SIG-M5 (cell line): Measurements from ENCODE around the gene DEPDC7.
"Not testable (repeated sequence)": the region's sequence is repeated elsewhere in the genome, so short reads cannot be mapped to it uniquely, and the experiment has no call there.

Experiments used
- DNase-seq: peaks from one replicate; lab custom pipeline; 2025; lab: John Stamatoyannopoulos, UW

DEPDC7 gene

DNA sequence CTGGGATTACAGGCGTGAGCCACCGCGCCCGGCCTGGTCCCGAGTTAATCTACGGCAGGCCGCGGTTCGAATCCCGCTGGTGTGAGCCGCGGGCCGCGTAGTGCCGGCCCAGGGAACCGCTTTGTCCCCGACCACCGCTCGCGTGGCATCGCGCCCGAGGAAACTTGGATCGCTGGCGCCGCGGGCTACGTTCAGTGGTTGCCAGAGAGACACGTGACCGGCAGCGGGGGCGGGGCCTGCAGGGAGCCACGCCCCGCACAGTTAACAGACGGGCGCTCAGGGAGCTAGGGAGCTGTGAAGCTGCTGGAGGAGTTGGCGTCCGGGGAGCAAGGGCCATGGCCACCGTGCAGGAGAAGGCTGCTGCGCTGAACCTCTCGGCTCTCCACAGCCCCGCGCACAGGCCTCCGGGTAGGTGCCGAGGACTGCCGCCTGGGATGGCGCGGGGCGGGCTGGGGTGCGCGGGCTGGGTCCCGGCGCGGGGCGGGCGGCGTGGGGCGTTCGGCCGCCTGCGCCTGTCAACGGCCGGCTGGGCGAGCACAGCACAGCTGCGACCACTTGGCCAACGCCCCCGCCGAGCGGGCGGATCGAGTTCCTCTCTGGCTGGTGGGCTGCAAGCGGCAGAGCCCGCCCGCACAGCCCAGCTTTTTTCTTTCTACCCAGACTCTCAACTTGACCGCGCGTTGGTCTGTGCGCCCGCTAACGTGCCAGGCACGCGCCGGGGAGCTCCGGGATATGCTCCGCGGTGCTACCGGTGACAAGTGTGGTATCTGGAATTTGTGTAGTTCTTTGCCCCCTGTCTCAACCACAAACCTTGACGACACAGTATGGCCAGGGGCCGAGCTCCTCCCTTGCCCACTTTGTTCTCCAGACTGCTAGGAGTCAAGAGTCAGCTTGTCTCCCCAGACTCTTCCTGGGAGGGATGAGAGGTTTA lies at the start of gene DEPDC7:
DEPDC7 (plus strand) TSS at position 258 of the 931 bp plus-strand sequence; CDS start at position 336, 78 bp downstream.
- DNase-seq: no peak

DNA sequence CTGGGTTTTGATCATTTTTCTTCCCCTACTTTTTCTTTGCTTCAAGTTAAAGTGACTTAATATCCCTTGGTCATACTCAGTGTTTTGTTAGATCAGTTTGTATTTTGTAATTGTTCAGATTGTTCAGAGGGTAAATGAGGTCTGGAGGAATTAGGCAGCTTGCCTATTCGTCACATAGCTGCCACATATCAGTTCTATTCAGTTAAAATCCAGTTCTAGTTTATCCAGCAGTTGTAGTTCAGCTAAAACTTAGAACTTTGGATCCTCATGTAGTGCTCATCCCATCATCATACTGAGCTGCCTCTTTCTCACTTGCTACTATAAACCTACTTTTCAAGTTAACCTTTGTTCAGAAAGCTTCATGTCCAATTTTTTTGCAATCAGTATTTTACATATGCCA lies 47.1 kb upstream of the DEPDC7 start:
- no peak for DNase-seq

DNA sequence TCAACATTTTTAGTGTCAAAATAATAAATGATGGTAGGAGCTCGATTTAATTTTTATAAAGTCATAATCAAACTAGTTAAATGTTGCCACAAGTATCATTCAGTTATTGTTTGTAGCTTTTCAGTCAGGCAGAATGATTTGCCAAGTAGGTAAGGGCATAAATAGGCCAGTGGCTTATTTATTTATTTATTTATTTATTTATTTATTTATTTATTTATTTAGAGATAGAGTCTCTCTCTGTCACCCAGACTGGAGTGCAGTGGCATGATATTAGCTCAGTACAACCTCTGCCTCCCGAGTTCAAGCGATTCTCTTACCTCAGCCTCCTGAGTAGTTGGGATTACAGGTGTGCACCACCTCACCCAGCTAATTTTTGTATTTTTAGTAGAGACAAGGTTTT lies 43.4 kb upstream of the DEPDC7 start:
- not testable (repeated sequence) for DNase-seq

DNA sequence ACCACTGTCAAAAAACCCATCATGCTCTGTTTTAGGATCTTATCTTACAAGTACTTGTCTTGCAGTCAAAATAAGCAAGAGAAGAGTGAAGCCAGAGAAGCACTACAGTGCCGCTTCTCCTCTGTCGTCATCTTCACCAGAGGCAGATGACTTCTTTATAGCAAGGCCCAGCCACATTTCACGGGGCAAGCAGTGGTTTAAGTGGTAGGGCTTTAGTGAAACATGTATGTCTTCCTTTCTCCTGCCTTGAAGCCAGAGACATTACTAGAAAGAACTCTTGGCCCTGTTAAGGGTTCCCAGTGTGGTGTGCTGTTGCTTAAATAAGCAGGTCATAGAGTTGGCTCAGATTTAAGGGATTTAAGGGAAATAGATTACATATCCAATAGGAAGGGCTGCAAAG lies 42.9 kb upstream of the DEPDC7 start:
- no peak for DNase-seq

DNA sequence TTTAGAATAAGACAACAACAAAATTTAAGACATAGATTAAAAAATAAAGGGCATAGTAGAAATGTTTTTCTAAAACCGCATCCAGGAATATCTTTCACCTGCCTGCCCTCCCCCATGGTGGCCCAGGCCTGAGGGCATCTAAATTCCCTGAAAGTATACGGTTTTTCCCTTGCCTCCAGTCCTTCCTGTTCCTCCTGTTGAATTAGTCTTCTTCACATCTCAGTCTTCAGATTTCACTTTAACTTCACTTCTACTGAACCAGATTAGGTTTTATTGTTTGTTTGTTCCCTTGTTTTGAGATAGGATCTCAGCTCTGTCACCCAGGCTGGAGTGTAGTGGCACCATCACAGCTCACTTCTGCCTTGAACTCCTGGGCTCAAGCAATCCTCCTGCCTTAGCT lies 33.1 kb upstream of the DEPDC7 start:
- no peak for DNase-seq

DNA sequence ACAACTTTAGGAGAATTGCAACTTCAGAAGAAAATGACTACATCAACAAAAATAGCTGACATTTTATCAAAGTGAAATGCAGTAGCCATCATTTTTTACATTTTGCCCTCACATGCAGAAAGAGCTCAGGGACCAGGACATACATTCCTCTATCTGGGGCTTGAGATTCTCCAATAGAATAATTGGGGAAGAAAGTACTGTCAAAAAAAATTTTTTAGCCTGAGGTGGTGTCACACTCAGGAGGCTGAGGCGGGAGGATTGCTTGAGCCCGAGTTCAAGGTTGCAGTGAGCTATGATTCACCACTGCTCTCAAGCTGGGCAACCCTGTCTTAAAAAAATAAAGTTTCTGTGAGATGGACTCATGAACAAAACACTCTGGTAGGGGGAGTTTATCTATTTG lies 32.2 kb upstream of the DEPDC7 start:
- no peak for DNase-seq

DNA sequence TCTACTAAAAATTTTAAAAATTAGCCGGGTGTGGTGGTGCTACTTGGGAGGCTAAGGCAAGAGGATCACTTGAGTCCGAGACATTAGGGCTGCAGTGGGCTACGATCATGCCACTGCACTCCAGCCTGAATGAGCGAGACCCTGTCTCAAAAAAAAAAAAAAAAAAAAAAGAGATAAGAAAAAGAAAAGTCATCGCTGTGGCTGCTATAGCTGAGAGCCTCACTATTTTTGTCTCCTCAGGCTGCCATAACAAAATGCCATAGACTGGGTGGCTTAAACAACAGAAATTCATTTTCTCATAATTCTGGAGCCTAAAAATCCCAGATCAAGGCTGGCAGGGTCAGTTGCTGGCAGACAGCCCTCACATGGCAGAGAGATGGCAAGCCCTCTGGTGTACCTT lies 30.1 kb upstream of the DEPDC7 start:
- no peak for DNase-seq

DNA sequence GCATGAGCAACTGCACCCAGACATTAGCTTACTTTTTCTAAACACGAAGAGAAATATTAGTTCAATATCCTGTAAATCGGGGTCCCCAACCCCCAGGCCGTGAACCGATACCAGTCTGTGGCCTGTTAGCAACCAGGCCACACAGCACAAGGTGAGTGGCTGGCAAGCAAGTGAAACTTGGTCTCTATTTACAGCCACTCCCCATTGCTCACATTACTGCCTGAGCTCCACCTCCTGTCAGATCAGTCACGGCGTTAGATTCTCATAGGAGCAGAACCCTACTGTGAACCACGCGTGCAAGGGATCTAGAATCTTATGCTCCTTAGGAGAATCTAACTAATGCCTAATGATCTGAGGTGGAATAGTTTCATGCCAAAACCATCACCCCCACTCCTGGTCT lies 27.8 kb upstream of the DEPDC7 start:
- no peak for DNase-seq

DNA sequence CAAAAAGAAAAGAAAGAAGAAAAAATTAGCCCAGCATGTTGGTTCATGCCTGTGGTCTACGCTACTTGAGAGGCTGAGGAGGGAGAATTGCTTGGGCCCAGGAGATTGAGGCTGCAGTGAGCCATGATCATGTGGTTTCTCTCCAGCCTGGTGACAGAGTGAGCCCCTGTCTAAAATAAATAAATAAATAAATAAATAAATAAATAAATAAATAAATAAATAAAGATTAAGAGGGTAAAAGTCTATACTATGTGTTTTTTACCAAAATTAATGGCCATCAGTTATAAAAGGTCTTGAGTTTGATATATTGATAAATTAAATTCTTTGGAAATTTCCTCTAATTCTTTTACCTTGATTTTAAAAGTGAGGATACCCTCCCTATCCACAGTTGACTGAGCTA lies 25.2 kb upstream of the DEPDC7 start:
- no peak for DNase-seq

DNA sequence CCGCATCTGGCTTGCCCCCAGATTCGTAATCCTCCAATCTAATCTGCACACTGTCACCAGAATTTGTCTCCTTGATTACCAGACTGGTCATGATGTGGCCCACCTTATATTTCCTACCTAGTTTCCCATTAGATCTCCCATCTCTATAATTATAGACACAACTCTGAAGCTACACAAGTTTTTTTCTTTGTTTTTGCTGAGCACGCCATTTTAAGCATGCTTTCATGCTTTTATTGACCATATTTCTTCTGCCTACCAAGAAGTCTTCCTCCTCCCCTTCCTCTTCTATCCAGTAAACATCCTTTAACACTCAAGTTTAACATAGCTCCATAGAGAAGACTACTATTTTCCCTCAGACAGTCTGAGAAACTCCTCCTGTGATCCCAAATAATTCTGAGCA lies 24.3 kb upstream of the DEPDC7 start:
- no peak for DNase-seq

DNA sequence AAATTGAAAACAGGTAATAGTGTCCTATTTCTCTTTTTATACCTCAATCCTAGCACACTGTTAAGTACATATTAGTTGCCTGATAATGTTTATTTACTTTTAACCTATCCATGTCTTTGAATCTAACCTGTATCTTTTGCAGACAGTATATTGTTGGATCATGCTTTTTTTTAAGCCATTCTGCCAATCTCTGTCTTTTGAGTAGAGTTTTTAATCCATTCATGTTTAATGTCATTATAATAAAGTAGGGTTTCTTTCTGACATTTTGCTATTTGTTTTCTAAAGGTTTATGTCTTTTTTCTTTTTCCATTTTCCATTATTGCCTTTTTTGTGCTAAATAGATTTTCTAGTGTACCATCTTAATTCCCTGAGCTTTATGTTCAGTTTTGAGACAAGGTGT lies 23.8 kb upstream of the DEPDC7 start:
- no peak for DNase-seq

DNA sequence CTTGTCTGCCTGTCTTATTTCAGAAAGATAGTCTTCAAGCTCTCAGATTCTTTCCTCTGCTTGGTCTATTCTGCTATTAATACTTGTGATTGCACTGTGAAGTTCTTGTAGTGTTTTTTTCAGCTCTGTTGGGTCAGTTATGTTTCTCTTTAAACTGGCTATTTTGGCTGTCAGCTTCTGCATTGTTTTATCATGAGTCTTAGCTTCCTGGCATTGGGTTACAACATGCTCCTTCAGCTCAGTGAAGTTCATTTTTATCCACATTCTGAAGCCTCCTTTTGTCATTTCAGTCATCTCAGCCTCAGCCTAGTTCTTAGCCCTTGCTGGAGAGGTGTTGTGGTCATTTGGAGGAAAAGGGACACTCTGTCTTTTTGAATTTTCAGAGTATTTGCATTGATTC lies 15.5 kb upstream of the DEPDC7 start:
- DNase-seq: no peak

DNA sequence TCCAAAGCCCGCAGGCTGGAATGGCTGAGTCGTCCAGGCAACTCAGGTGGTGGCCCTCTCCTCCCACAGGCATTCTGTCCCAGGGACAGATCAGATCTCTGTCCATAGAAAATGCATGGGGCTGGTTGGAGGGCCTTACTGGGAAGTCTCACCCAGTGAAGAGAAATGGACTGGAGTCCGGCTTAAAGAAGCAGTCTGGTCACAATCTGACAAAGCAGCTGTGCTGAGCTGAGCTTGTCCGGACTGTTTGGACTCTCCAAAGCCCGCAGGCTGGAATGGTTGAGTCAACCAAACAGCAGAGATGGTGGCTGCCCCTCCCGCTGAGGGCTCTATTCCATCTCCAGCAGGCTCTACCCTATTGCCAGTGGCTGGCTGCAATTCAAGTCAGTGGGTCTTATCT lies 14.4 kb upstream of the DEPDC7 start:
- DNase-seq: no peak

DNA sequence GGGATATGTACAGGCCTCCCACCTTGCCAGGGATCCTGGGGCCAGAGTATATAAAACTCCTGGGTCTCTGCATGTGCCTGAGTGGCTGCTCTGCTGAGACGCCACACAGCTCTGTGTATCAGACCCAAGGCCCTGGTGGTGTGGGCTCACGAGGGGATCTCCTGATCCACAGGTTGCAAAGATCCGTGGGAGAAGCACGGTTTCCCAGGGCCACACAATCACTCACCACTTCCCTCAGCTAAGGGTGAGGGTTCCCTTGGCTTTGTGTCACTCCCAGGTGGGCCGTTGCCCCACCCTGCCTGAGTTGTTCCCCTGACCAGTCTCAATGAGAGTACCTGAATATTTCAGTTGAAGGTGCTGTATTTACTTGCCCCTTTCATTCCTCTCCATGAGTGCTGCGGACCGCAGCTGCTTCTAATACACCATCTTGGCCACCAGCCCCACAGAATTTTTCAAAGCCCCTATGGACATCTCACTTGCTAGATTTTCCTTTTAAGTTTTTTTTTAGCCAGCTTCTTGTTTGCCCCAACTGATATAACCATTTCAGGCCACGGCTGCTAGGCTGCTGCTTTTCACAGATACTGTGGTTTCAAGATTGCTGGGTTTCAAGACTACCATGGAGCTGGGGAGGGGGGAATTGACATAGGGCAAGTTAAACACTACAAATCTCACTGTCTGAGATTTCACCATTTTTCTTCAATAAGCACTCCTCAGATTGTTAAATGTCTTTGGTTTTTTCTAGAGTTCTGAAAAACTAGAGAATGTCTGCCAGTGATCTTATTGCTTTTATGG lies 13.7 kb upstream of the DEPDC7 start:
- DNase-seq: no peak

DNA sequence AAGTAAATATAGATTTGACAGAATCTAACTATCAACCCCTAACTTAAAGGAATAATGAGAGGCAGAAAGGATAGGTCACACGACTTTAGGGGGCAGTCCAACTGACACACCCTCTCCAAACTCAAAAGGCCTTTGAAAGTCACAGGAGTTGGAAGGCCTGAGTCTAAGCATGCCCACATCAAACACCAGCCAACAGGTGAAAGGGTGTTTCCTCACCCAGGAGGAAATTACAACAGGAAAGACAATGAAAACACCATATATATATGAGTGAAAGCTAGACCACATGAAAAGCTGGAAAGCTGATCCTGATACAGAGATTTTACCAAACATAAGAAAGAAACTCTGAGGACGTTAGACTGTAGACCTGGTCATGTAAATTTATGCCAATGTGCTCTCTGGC lies 10.5 kb upstream of the DEPDC7 start:
- DNase-seq: no peak

DNA sequence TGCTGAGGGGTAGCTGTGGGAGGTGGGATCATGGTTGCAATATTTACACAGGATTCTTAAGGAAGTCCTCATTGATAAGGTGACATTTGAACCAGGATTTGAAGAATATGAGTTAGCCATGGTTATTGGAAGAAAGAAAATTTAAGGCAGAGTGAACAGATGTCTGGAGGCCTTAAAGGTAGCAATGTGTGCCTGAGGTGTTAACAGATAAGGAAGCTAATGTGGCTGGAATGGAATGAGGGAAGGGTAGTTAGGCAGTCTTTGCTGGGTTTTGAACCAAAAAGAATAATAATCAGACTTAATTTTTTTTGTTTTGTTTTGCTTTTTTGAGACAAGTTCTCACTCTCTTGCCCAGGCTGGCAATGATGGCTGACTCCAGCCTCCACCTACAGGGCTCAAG lies 9.7 kb upstream of the DEPDC7 start:
- no peak for DNase-seq

DNA sequence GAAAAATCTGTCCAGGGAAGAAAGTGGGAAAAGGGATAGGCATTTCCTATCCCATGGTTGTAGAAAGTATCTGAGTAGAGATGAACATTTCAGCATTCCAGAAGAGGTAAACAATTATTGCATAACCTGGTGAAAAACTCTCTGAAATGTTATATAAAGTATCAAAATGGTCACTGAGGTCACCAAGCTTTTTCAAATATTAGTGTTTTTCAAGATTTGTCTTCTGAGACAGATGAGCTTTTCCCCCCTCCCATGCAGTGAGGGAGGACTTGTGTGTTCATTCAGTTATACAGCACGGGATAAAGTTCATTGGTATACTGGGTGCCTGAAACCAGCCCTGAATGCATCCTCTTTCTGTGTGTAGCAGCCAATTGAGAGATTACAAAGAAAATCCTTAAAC lies 1.9 kb upstream of the DEPDC7 start:
- no peak for DNase-seq

DNA sequence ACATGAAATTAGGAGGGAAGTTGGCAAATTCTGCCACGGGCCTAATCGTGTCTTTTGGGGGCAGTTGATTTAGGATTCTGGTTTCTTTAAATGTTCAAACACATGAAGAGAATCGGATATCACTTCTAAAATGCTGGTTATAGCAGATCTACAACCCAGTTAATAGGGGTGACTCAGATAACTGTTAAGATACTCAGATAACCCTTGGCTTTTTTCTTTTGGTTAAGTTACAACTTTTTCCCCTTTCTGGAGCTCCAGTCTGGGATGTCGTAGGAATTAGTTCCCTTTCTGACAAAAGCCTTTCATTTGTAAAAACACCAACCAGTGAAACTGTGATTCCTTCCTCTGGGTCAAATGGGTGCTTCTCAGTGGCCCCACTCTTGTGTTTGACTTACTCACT lies 976 bp downstream of the DEPDC7 start:
- DNase-seq: no peak

DNA sequence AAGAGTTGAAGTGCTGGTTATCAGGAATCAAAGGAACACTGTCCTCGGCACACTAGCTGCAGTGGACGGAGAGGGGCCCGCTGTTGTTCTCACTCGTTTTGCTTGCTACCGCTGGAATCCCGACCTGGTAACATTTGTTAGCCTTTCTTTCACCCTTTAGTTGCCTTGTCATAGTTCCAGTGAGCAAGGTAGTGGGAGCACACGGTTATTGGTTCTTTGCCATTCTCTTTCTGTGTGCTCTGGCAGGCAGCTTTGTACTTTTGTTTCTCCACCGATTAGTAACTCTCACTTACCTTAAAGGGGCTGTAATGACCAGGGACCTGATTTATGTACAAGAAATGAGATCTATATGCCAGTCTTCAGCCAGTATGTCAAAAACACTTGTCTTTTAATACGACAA lies 1.8 kb downstream of the DEPDC7 start:
- DNase-seq: no peak

DNA sequence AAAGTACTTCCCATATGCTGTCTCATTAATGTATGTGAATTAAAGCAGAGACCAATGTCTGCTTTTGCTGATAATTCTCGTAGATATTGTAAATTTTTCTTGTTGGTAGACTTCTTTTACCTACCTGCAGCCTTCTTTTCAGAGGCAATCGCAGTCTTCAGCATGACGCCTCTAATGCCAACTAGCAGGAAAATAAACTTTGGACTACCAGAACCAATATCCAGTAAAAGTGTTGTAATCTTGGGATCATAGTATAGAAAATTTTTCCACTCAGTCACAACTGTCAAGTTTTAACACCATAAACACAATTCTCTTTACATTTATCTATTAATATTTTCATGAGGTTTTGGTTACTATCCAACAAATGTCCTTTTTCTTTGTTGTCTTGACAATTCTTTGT lies 2.3 kb downstream of the DEPDC7 start:
- no peak for DNase-seq

DNA sequence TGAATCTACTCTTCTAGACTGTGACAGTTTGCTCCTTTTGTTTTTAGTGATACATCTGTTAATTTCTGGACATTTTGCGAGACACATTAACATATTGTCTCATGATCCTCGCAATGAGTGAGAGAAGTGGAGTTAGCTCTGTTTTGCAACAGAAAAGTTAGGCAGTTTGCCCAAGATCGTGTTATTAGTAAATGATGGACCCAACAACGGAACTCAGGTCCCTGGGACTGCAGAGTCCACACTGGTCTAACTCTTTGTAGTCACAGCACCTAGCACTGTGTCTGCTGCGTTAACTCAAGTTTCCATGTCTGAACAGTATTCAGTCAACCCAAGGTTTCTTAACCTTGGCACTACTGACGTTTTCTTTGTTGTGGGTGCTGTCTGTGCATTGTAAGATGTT lies 3.2 kb downstream of the DEPDC7 start:
- no peak for DNase-seq

DNA sequence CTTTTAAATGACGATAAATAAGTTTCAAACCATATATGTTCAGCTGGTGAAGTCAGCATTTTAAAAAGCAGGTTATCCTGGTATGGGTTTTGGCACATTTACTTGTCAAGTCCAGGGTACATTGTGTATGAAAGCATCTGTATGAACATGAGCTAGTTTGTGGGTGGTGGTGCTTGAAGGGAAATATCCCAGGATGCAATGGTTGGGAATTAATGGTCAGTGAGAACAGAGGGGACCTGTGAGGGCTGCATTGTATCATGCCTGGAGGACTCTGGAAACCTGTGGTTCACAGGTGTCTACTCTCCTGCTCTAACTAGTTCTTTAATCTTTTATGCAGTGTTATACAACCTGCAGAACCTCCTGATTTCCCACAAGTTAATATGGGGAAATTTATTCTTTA lies 5.8 kb downstream of the DEPDC7 start:
- DNase-seq: no peak

DNA sequence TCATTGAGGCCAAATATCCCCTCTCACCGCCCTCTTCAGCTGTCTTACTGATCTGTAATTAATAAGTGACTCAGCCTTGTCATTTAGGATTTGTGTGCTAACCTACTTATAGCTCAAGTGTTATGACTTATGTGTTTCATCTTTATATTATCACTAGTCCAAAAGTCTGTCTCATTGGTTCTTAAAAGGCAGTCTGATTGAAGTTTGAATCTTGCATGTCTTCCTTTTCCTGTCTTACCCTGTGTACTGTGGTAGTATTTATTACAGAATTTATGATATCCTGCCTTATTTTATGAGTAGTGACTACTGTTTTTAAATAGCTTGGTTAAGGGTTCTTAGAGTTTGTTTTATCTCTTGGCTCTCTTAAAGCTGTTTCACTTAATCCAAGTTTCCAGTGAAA lies 6.3 kb downstream of the DEPDC7 start:
- DNase-seq: no peak
